HG03159 (cell line): ENCODE results near the gene SGCD.
A peak's percentile ranks its signal among the peaks of the same experiment; 100 is the strongest.

ENCODE experiments used
- ATAC-seq: cut with Tn5 transposase; IDR thresholded peaks from one replicate; pipeline ENCODE4 v1.9.1; 2021; ENCODE audit warnings: mild to moderate bottlenecking, moderate library complexity; ENCODE audit not compliant: unreplicated experiment

SGCD gene

GRCh38 chr5:156399323-156399722, 72.4 kb downstream of the SGCD start:
- no peak for ATAC-seq

- no peak for ATAC-seq
Measured at GRCh38 chr5:156400231-156400986, 73.4 kb downstream of the SGCD start.

GRCh38 chr5:156401804-156402203, 74.8 kb downstream of the SGCD start:
- peak; percentile 10 for ATAC-seq

DNA sequence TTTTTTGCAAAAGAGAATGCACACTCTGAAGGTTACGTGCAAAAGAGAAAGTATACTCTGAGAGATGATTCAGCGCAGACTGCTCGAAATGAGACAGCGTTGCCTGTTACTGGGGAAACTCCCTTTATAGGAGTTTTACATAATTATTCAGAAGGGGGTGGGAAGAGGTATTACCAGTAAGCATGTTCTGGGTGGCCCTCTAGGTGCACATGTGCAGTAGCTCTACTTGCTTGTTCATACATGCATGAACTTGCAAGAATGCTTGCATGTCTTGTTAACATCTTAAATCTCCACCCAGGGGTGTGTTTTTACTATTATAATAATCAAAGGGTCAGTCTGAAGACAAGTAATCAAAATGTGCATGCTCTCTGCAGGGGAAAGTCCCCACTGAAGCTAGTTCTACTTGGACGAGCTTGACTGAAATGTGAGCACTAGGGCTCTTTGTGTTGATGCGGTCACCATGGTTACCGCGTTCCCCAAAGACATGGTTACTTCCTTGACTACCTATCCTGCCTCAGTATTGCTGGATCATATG, 75.5 kb downstream of the SGCD start:
- peak; percentile 97 for ATAC-seq

GRCh38 chr5:156405988-156406387, 79.0 kb downstream of the SGCD start:
- ATAC-seq, result no peak

GRCh38 chr5:156407251-156407650, 80.3 kb downstream of the SGCD start:
- ATAC-seq, result no peak

DNA sequence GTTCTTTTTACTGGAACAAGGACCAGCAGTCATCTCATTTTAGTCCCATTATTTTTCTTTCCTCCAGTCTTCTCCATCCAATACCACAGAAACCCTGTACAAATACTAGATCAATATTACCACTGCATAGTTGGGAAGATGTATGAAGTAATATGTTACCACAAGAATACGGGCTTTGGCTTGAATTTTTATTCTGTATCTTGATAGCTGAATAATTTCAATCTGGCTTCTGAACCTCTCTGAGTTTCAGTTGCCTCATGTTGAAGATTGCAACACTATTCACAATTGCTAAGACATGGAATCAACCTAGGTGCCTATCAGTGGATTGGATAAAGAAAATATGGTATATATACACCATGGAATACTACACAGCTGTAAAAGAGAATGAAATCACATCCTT, 82.9 kb downstream of the SGCD start:
- ATAC-seq, result no peak

- no peak for ATAC-seq
Measured at GRCh38 chr5:156411185-156411613, 84.2 kb downstream of the SGCD start.

DNA sequence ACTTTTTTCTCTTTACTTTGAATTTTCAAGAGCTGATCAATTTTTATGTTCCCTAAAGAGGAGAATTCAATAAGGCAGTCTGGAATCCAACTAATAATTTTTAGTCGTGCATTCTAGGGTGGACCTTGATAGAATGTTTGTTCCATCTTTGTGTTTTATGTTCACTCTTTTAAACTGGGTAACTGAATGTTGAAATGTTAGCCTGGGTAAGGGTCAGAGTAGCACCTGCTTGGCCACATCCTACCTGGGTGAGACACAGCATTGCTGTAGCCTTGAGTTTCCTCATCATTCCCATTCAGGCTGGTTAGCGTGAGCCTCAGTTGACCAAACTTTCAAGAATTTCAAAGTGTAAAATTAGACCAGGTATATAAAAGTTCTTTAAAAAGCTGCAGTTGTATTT, 85.0 kb downstream of the SGCD start:
- no peak for ATAC-seq

DNA sequence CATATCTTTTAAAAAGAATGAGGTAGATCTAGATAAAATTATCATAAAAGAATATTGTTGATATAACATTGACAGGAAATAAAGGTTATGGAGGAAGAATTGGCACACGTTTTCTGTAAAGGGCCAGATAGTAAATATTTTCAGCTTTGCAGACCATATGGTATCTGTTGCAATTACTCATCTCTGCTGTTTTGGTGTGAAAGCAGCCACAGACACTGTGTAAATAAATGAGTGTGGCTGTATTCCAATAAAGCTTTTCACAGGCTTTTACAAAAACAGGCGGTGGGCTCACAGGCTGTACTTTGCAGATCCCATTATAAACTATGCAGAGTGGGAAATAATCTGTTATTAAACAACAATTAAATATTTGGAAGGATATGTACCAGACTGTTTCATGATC, 87.4 kb downstream of the SGCD start:
- ATAC-seq, result no peak

DNA sequence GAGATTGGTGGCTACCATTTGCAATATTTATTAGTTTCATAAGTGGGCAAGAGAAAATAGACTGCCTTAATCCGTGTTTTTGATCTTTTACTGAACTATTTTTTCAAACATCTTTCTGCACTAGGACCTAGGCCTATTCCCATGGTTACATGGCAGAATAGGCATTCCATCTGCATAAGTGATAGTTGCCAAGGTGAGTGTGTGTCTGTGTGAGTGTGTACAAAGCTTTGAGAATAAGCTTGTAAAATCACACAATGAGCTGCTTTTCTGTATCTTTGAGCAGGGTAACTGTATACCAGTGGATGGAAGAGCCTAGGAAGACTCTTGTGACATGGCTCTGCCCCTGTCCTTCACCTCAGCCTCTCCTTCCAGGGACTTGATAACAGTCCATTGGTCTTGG, 92.7 kb downstream of the SGCD start:
- no peak for ATAC-seq

- ATAC-seq, result no peak
Measured at GRCh38 chr5:156420665-156421064, 93.7 kb downstream of the SGCD start.

- no peak for ATAC-seq
Measured at GRCh38 chr5:156421798-156422197, 94.8 kb downstream of the SGCD start.

DNA sequence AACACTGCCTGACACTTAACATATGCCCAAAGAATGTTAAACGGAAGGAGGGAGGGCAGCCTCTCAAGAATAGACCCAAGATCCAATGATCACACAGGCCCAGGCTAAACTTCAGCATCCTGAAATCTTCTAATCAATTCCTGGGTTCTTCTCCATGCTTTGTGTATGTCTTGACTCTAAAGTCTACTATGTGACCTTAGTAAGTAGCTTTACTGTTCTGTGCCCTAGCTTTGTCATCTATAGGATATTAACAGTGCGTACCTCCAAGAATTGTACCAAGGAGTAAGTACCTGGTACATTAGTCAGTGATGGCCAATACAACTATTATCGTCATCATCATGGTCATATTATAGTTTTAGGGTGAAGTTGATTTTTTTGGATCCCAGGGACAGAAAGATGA, 96.6 kb downstream of the SGCD start:
- ATAC-seq, result no peak

- no peak for ATAC-seq
Measured at GRCh38 chr5:156427315-156427714, 100.4 kb downstream of the SGCD start.

- no peak for ATAC-seq
Measured at GRCh38 chr5:156431956-156432829, 105.2 kb downstream of the SGCD start.

- no peak for ATAC-seq
Measured at GRCh38 chr5:156432830-156433105, 105.8 kb downstream of the SGCD start.

DNA sequence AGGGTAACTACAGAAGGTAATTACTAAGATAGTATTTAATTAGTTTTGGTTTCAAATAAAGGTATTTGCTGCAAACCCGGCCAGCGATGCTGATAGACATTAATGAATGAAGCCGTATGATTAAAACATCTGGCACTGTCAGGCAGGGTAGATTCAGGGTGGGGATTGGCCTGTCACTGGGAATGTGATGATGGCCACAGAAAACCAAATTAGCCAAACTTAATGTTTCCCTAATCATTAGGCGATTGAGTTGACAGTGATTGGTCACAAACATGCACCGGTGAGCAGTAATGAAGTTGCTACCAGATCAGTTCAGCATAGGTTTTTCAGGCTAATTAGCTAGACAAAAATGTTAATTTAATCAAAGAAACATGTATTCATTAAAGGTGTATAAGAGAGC, 107.5 kb downstream of the SGCD start:
- ATAC-seq, result no peak

DNA sequence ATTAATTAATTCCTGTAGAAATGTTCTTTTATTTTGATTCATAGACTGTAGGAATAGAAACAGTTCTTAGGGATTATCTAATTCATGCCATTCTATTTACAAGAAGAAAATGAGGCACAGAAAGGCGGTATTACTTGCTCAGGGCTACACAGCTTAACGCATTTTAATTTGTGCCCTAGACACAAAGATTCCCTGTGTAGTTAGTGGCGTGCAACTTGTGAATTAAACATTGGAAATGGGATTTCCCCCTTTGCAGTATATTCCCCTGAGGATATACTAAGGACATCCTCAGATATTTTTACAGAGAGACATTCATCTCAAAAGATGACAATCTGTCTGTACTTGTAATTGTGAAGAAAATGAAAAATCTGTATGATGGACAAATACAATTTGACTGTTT, 108.1 kb downstream of the SGCD start:
- no peak for ATAC-seq

DNA sequence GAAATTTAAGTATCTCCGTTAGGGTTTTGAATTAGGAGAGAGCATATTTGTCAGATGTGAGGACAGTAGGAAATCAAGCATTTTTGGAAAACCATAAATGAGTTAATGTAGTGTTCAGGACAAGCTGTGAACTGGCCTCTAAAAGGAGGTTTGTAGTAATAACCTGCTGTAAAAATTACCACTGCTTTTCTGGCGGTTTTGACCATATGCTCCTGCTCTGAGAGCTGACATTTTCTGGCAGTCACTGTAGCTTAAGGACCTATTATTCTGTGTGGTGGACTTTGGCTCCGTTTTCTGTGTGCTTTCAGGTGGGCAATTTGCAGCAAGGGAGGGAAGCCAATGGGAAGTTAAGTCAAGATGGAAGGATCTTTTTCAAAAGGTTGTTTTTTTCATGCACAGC, 111.1 kb downstream of the SGCD start:
- ATAC-seq, result no peak

GRCh38 chr5:156444753-156445291, 117.9 kb downstream of the SGCD start:
- no peak for ATAC-seq

DNA sequence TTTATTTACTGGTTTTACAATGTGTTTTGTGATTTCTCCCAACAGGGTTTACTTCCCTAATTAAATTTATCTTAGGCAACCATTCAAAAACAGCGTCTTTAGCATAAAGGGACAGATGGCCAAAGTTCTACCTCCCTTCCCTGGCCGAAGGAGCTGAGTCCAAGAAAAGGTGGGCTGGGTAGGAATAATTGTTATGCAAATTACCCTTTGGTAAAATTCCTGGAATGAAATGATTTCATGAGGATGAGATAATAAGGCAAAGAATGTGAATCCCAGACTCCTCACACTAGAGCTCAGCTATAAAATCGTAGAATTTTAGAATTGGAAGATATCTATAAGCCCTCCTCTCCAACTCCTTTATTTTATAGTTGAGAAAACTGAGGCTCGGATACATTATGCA, 119.6 kb downstream of the SGCD start:
- no peak for ATAC-seq
